ENCODE measurements around the gene BRF1.

Gene BRF1

DNA sequence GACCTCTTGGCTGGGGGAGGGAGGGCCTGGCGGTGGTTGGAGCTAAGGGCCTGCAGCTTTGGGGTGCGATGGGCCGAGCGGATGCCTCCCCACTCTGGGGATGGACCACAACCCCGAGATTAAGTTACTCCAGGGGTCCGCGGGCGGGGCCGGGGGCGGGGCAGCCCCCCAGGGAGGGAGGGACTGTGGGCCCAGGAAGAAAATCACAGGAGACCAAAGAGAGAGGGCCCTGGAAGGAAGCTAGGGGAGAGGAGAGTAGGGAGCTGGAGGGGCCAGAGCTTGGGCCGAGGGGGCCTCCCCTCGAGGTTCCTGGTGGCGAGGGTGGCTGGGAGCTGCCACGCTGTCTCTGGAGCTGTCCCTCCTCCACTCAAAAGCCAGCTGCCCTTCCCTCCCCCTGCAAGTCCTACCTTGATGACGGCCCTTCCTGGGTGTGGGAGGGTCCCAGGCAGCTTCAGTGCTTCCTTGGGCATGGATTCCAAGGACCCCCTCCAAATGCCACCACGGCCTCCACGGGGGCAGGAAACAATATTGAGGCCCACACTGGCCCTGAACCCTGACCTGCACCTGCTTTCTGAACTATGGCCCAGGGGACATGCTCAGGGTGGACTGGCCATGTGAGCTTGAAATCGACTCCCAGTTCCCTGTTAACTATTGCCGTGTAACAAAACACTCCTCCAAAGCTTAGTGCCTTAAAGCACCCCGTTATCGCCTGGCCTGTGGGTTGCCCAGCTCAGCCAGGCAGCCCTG is 119.1 kb downstream of the BRF1 start:
- Histone ChIP-seq H3K4me1 (ENCODE audit: control insufficient read depth, insufficient read depth, low read length) (peaks cover 10% of the 10 kb centered on the region), H3K4me3 (ENCODE audit: low read length) (no peak overlapping the region), H3K27me3 (ENCODE audit: control insufficient read depth, insufficient read depth, low read length) (peaks cover 16% of the 10 kb centered on the region), H3K36me3 (ENCODE audit: control insufficient read depth, insufficient read depth, low read length) (no peaks in the 10 kb centered on the region), H3K9ac (ENCODE audit: low read length) (no peak overlapping the region), H3K9me3 (ENCODE audit: control insufficient read depth, low read length) (no peaks in the 10 kb centered on the region)

DNA sequence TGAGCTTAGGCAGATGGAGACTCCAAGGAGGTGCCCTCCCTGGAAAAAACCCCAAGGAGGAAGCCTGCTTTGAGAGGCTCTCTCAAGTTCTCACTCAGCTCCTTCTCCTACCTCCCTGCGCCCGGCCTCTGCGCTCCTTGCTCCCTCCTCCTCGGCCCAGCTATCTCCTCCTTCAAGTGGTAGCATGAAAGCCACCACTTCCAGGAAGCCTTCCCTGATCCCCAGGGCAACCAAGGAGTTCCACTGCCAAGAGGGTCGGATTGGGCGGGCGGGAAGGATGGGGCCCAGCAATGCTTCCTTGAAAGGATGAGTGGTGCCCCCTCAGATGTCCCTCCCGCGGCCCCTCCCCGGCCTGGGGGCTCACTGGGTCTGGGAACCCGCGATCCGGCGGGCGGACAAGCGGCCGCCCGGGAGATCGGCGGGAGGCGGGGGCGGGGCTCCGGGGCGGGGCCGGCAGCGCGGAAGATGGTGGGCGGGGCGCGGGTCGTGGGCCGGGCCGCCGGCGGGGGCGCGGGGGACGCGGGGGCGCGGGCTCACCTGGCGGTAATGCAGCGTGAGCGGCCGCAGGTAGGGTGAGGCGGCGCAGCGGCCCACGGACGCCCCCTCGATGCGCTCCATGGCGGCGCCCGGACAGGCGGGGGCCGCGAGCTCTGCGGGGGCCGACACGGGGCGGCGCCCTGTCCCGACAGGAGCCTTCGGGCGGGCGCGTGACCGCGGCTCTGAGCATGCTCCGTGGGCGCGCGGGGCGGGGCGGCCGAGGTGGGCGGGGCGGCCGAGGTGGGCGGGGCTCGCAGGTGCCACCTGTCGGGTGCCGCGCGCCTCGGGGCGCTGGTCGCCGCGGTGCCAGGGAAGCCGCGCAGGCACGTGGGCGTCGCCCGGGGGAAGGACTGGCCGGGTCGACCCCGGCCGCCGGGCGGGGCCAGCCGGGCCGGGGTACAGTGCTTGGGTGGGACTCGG is 119.9 kb downstream of the BRF1 start, which contains the start of gene NUDT14:
TSS of gene NUDT14 (minus strand) at position 721 of the 957 bp plus-strand sequence. CDS start at position 618, 103 bp downstream.
- peak within 1 kb of the TSS; percentile 62 for H3K9ac ChIP-seq (ENCODE audit: low read length)
- peaks cover 16% of the 10 kb centered on the region for H3K27me3 ChIP-seq (ENCODE audit: control insufficient read depth, insufficient read depth, low read length)
- H3K4me3 ChIP-seq (ENCODE audit: low read length), result peak within 1 kb of the TSS; percentile 46
- H3K9me3 ChIP-seq (ENCODE audit: control insufficient read depth, low read length), result no peaks in the 10 kb centered on the region
- peaks cover 10% of the 10 kb centered on the region for H3K4me1 ChIP-seq (ENCODE audit: control insufficient read depth, insufficient read depth, low read length)
- H3K36me3 ChIP-seq (ENCODE audit: control insufficient read depth, insufficient read depth, low read length), result no peaks in the 10 kb centered on the region

GRCh38 chr14:105179191-105179590 is 121.6 kb downstream of the BRF1 start:
- no peaks in the 10 kb centered on the region for H3K9me3 ChIP-seq (ENCODE audit: control insufficient read depth, low read length)
- peaks cover 11% of the 10 kb centered on the region for H3K4me1 ChIP-seq (ENCODE audit: control insufficient read depth, insufficient read depth, low read length)
- no peak overlapping the region for H3K9ac ChIP-seq (ENCODE audit: low read length)

DNA sequence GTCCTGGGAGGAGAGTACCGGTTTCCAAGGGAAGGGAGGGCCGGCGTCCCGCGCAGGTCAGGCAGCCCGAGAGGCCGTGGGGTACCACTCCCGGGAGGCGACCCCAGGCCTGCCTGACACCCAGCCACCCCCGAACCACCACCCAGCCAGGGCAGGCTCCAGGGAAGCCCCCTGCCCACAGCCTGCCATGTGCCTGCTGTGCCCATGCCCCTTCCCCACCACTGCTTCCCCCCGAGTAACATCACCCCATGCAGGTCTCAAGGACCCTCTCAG is 122.0 kb downstream of the BRF1 start:
- Histone ChIP-seq H3K4me3 (ENCODE audit: low read length) (no peak overlapping the region), H3K9ac (ENCODE audit: low read length) (no peak overlapping the region), H3K36me3 (ENCODE audit: control insufficient read depth, insufficient read depth, low read length) (no peaks in the 10 kb centered on the region), H3K9me3 (ENCODE audit: control insufficient read depth, low read length) (no peaks in the 10 kb centered on the region), H3K4me1 (ENCODE audit: control insufficient read depth, insufficient read depth, low read length) (peaks cover 13% of the 10 kb centered on the region), H3K27me3 (ENCODE audit: control insufficient read depth, insufficient read depth, low read length) (peaks cover 9% of the 10 kb centered on the region)

More at GRCh38 chr14:105179191-105179590, 121.6 kb downstream of the BRF1 start:
- Histone ChIP-seq H3K36me3 (ENCODE audit: control insufficient read depth, insufficient read depth, low read length) (no peaks in the 10 kb centered on the region), H3K4me3 (ENCODE audit: low read length) (no peak overlapping the region), H3K27me3 (ENCODE audit: control insufficient read depth, insufficient read depth, low read length) (peaks cover 9% of the 10 kb centered on the region)

- H3K4me1 ChIP-seq (ENCODE audit: control insufficient read depth, insufficient read depth, low read length), result peaks cover 13% of the 10 kb centered on the region
- H3K9me3 ChIP-seq (ENCODE audit: control insufficient read depth, low read length), result no peaks in the 10 kb centered on the region
- no peak overlapping the region for H3K9ac ChIP-seq (ENCODE audit: low read length)
- H3K36me3 ChIP-seq (ENCODE audit: control insufficient read depth, insufficient read depth, low read length), result no peaks in the 10 kb centered on the region
- H3K27me3 ChIP-seq (ENCODE audit: control insufficient read depth, insufficient read depth, low read length), result peaks cover 9% of the 10 kb centered on the region
- no peak overlapping the region for H3K4me3 ChIP-seq (ENCODE audit: low read length)
These were observed 122.5 kb downstream of the BRF1 start for GRCh38 chr14:105178069-105178867.

DNA sequence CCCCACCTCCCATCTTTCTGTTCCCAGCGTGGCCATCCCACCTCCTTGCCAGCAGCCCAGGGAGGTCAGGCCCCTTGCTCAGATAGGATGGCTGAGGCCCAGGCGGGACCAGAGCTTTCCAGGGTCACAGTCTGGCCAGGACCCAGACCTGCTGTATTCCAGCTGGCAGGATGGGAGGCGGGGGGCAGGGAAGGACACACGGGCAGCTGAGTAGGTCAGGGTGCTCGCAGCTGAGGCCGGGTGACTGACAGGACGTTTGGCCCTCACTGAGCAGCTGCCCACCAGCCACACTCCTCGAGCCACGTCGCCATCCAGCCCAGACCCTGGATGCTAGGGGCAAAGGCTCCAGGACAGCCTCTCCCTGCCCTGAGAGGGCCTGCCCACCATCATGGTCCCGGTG is 123.7 kb downstream of the BRF1 start:
- no peak overlapping the region for H3K4me3 ChIP-seq (ENCODE audit: low read length)
- peaks cover 5% of the 10 kb centered on the region for H3K27me3 ChIP-seq (ENCODE audit: control insufficient read depth, insufficient read depth, low read length)
- H3K36me3 ChIP-seq (ENCODE audit: control insufficient read depth, insufficient read depth, low read length), result no peaks in the 10 kb centered on the region
- no peaks in the 10 kb centered on the region for H3K9me3 ChIP-seq (ENCODE audit: control insufficient read depth, low read length)
- no peak overlapping the region for H3K9ac ChIP-seq (ENCODE audit: low read length)
- H3K4me1 ChIP-seq (ENCODE audit: control insufficient read depth, insufficient read depth, low read length), result peaks cover 13% of the 10 kb centered on the region

DNA sequence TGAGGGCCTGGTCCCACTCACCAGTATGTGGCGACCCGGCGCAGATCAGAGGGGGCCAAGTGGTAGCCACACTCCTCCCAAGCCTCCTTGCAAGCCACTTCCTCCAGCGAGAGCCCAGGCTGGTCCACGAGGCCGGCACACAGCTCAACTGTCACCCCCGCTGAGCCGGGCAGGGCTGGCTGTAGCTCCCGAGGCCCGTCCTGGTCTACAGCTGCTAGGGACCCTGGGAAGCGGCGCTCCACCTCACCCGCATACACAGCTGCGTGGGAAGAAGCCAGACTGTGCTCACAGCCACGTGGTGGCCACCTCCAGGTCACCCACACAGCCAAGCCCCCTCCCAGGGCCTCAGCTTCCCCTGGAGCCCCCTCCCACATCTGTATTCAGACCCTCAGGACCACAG is 124.3 kb downstream of the BRF1 start:
- H3K4me1 ChIP-seq (ENCODE audit: control insufficient read depth, insufficient read depth, low read length), result peaks cover 11% of the 10 kb centered on the region
- no peaks in the 10 kb centered on the region for H3K9me3 ChIP-seq (ENCODE audit: control insufficient read depth, low read length)
- H3K9ac ChIP-seq (ENCODE audit: low read length), result no peak overlapping the region
- H3K4me3 ChIP-seq (ENCODE audit: low read length), result no peak overlapping the region
- H3K36me3 ChIP-seq (ENCODE audit: control insufficient read depth, insufficient read depth, low read length), result no peaks in the 10 kb centered on the region
- peaks cover 7% of the 10 kb centered on the region for H3K27me3 ChIP-seq (ENCODE audit: control insufficient read depth, insufficient read depth, low read length)

DNA sequence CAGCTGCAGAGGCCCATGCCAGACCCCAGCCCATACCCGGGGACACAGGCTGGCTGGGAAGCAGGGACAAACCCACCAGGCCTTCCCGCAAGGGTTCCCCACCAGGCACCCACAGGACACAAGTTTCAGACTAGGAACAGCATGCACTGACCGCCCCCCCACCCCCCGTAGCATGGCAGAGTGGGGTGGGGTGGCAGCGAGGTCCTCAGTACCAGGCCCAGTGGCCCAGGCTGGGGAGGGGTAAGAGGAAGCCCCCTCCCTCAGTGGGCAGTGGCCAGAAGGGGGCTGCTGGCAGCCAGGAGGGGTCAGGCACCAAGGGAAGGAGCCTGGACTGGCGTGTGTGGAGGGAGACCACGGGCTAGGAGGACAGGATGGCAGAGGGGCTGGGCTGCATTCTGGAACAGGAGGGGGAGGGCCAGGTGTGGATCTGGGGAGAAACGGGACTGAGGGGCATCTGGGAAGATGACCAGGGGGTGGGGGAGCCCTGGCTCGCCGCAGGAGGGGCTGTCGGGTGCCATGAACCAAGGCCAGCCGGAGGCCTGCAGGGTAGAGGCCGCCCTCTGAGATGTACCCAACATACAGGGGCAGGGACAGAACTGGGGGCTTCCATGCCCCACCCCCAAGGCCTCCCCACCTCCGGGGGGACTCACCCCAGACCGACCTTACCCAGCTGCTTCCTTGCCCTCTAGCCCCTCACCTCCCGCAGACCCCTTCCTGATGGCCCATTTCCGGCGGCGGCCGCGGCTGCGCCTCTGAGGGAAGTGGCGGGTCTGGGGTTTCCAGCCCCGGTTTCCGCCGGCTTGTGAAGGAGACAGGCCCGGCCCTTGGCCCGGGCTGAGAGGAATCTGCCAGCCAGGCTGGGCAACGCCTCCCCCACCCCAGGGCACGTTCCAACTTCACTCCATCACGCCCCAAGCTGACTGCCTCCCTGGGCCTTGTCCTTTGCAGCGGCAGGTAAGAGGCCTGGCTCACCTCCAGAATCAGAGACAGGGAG is 126.6 kb downstream of the BRF1 start:
- peaks cover 24% of the 10 kb centered on the region for H3K27me3 ChIP-seq (ENCODE audit: control insufficient read depth, insufficient read depth, low read length)
- no peaks in the 10 kb centered on the region for H3K9me3 ChIP-seq (ENCODE audit: control insufficient read depth, low read length)
- peaks cover 20% of the 10 kb centered on the region for H3K4me1 ChIP-seq (ENCODE audit: control insufficient read depth, insufficient read depth, low read length)
- H3K4me3 ChIP-seq (ENCODE audit: low read length), result no peak overlapping the region
- H3K9ac ChIP-seq (ENCODE audit: low read length), result no peak overlapping the region
- H3K36me3 ChIP-seq (ENCODE audit: control insufficient read depth, insufficient read depth, low read length), result no peaks in the 10 kb centered on the region

DNA sequence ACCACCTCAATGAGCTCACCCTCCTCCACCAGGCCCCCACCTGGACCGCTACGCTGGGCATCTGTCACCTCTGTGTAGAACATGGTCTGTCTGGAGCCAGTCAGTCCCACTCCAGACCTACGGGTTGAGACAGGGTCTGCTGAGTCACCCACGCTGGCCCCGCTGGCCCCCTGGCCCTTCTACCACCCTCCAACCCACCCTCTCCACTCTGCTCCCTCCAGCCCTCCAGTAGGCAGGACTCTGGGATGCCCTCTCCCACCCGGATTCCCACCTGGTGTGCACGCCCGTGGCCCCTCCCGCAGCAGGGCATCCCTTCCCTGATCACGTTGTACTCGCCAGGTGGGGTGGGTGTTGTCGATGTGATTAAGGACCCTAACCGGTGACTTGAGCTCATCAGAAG is 127.7 kb downstream of the BRF1 start:
- Histone ChIP-seq H3K9ac (ENCODE audit: low read length) (no peak overlapping the region), H3K36me3 (ENCODE audit: control insufficient read depth, insufficient read depth, low read length) (no peaks in the 10 kb centered on the region), H3K27me3 (ENCODE audit: control insufficient read depth, insufficient read depth, low read length) (peaks cover 26% of the 10 kb centered on the region), H3K4me3 (ENCODE audit: low read length) (no peak overlapping the region), H3K9me3 (ENCODE audit: control insufficient read depth, low read length) (no peaks in the 10 kb centered on the region), H3K4me1 (ENCODE audit: control insufficient read depth, insufficient read depth, low read length) (peaks cover 20% of the 10 kb centered on the region)

DNA sequence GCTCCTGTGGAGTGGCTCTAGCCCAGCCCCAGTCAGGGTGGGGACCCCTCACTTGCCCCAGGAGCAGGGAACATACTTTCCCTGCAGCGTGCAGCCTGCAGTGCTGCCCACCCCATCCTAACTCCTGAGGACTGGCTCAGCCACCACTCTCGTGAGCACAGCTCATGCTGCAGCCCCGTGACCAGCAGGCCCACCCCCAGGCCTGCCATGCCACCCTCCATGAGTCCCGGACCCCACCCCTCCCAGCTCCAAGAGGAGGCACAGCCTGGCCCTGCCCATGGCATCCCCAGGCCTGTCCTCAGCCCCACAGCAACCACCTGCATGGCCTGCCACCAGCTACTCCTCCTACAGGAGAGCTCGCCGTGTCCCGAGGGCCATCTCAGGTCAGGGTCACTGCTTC is 128.3 kb downstream of the BRF1 start:
- no peaks in the 10 kb centered on the region for H3K36me3 ChIP-seq (ENCODE audit: control insufficient read depth, insufficient read depth, low read length)
- no peak overlapping the region for H3K4me3 ChIP-seq (ENCODE audit: low read length)
- peaks cover 20% of the 10 kb centered on the region for H3K4me1 ChIP-seq (ENCODE audit: control insufficient read depth, insufficient read depth, low read length)

More for the DNA sequence above, 128.3 kb downstream of the BRF1 start:
- H3K9ac ChIP-seq (ENCODE audit: low read length), result no peak overlapping the region
- H3K27me3 ChIP-seq (ENCODE audit: control insufficient read depth, insufficient read depth, low read length), result peaks cover 29% of the 10 kb centered on the region
- no peaks in the 10 kb centered on the region for H3K9me3 ChIP-seq (ENCODE audit: control insufficient read depth, low read length)

Measured in mucosa of stomach (tissue), 1 donor.